Gastrocnemius medialis (tissue), 4 donors: ENCODE measurements around the gene SLC22A4.
A peak's percentile ranks its signal among the peaks of the same experiment; 100 is the strongest.

Source experiments
- CTCF ChIP-seq, 5 experiments: fragments of 450-650 bp in 3 of 5; fragments of 200-600 bp in 2 of 5; sonication (generic) in 2 of 5; IDR thresholded peaks in 4 of 5; conservative IDR thresholded peaks in 1 of 5; 1 replicate in 4 of 5; 2 replicates in 1 of 5; pipeline ENCODE4 v1.5.1; 2016 to 2019; ENCODE audit warnings: antibody characterized with exemption in 5 of 5, mild to moderate bottlenecking in 3 of 5, moderate library complexity in 3 of 5
- POLR2A ChIP-seq, 2 donors: fragments of 450-650 bp; IDR thresholded peaks; one replicate each; pipeline ENCODE4 v1.6.1; 2017; ENCODE audit warnings: antibody characterized with exemption in 2 of 2, mild to moderate bottlenecking in 2 of 2, moderate library complexity in 2 of 2

GRCh38 chr5:132272311-132273210 lies 21.6 kb upstream of the SLC22A4 start:
- no peak for TF ChIP-seq POLR2A (IDR thresholded peaks at IDR 0.05)
- peak; percentile 63 to 86 (median 86) for TF ChIP-seq CTCF (IDR thresholded peaks at IDR 0.05 in 4 of 5, conservative IDR thresholded peaks at IDR 0.05 in 1 of 5)
